Measurements from ENCODE around the gene CIC.
"Not testable (repeated sequence)": the region's sequence is repeated elsewhere in the genome, so short reads cannot be mapped to it uniquely, and the experiment has no call there.

Gene CIC

GRCh38 chr19:42313096-42313839, 44.2 kb downstream of the CIC start, which contains the start of gene TMEM145:
Gene TMEM145 (plus strand): TSS chr19:42313309. CDS start chr19:42313377, 68 bp downstream.
- DNase-seq (ENCODE audit: low read depth in 2 of 2), result peak in 1 of 2 donors; percentile 41

- no peak for DNase-seq (ENCODE audit: low read depth in 2 of 2)
Observed at GRCh38 chr19:42313840-42314755, 45.0 kb downstream of the CIC start.

GRCh38 chr19:42315024-42315423, 46.0 kb downstream of the CIC start:
- no peak for DNase-seq (ENCODE audit: low read depth in 2 of 2)

- DNase-seq (ENCODE audit: low read depth in 2 of 2), result no peak
Observed at GRCh38 chr19:42316223-42317211, 47.5 kb downstream of the CIC start.

- no peak for DNase-seq (ENCODE audit: low read depth in 2 of 2)
Observed at GRCh38 chr19:42317535-42317934, 48.5 kb downstream of the CIC start.

GRCh38 chr19:42322305-42322704, 53.3 kb downstream of the CIC start:
- no peak for DNase-seq (ENCODE audit: low read depth in 2 of 2)

GRCh38 chr19:42323473-42323851, 54.4 kb downstream of the CIC start:
- DNase-seq (ENCODE audit: low read depth in 2 of 2), result no peak

GRCh38 chr19:42323852-42324654, 55.0 kb downstream of the CIC start:
- no peak for DNase-seq (ENCODE audit: low read depth in 2 of 2)

GRCh38 chr19:42324655-42325307, 55.7 kb downstream of the CIC start:
- DNase-seq (ENCODE audit: low read depth in 2 of 2), result no peak

- DNase-seq (ENCODE audit: low read depth in 2 of 2), result peak; percentile 96 to 97
Observed at GRCh38 chr19:42325308-42325895, 56.4 kb downstream of the CIC start, which contains the start of gene MEGF8. Gene MEGF8 (plus strand): TSS chr19:42325635. CDS start chr19:42326244, 609 bp downstream.

GRCh38 chr19:42325896-42326771, 57.1 kb downstream of the CIC start:
- no peak for DNase-seq (ENCODE audit: low read depth in 2 of 2)

- no peak for DNase-seq (ENCODE audit: low read depth in 2 of 2)
Observed at GRCh38 chr19:42326969-42327368, 57.9 kb downstream of the CIC start.

GRCh38 chr19:42327381-42327780, 58.3 kb downstream of the CIC start:
- DNase-seq (ENCODE audit: low read depth in 2 of 2), result no peak

GRCh38 chr19:42328106-42328505, 59.1 kb downstream of the CIC start:
- no peak for DNase-seq (ENCODE audit: low read depth in 2 of 2)

- DNase-seq (ENCODE audit: low read depth in 2 of 2), result no peak
Observed at GRCh38 chr19:42328854-42329253, 59.8 kb downstream of the CIC start.

GRCh38 chr19:42330241-42330711, 61.2 kb downstream of the CIC start:
- DNase-seq (ENCODE audit: low read depth in 2 of 2), result no peak

GRCh38 chr19:42331333-42331732, 62.3 kb downstream of the CIC start:
- DNase-seq (ENCODE audit: low read depth in 2 of 2), result not testable (repeated sequence)

- DNase-seq (ENCODE audit: low read depth in 2 of 2), result no peak
Observed at GRCh38 chr19:42332059-42332458, 63.0 kb downstream of the CIC start.

- no peak for DNase-seq (ENCODE audit: low read depth in 2 of 2)
Observed at GRCh38 chr19:42333018-42333417, 64.0 kb downstream of the CIC start.
